K562 treated with DMSO at 1 percent for 48 hours (cell line): ENCODE measurements around the gene ENKD1. TPM values are rescaled to one million over a fixed set of nuclear protein-coding genes. Genes with fewer than 3 reads are reported as not detected.

ENCODE experiments used
- total RNA-seq: library from RNA; unstranded; fragments of 300-600 nt; gene quantifications from 2 replicates; pipeline ENCODE4 v1.2.3, GENCODE V29; 2022; ENCODE audit warnings: low replicate concordance; ENCODE audit errors: extremely low read depth

ENKD1 gene
- not detected in 2 replicates for total RNA-seq

GRCh38 chr16:67666559-67667452, at the start of gene ENKD1, which contains the start of gene C16orf86:
ENKD1 (minus strand) TSS chr16:67666750; CDS start chr16:67666442, 308 bp downstream.
C16orf86 (plus strand) TSS chr16:67666814; CDS start chr16:67666971, 157 bp downstream.

GRCh38 chr16:67660564-67661028, 6.0 kb downstream of the ENKD1 start, which contains the start of gene PARD6A:
PARD6A (plus strand) TSS chr16:67660960; CDS start chr16:67661039, 79 bp downstream.

GRCh38 chr16:67659675-67660563, 6.6 kb downstream of the ENKD1 start, which contains the start of gene ACD:
ACD (minus strand) TSS chr16:67660260; CDS start chr16:67660220, 40 bp downstream.

Other genes with a start within 250 kb of the ENKD1 start
- not detected in 2 replicates for gene HSD11B2, start 235.6 kb downstream of the ENKD1 start, total RNA-seq
- not detected in 2 replicates for gene ATP6V0D1, start 185.6 kb downstream of the ENKD1 start, total RNA-seq
- not detected in 2 replicates for gene AGRP, start 183.2 kb downstream of the ENKD1 start, total RNA-seq
- gene RIPOR1, start 137.9 kb downstream of the ENKD1 start, total RNA-seq, result not detected in 2 replicates
- not detected in 2 replicates for gene CTCF, start 104.2 kb downstream of the ENKD1 start, total RNA-seq
- not detected in 2 replicates for gene CARMIL2, start 21.6 kb downstream of the ENKD1 start, total RNA-seq
- gene ACD, start 6.5 kb downstream of the ENKD1 start, total RNA-seq, result not detected in 2 replicates
- gene PARD6A, start 5.8 kb downstream of the ENKD1 start, total RNA-seq, result not detected in 2 replicates
- not detected in 2 replicates for gene C16orf86, start 64 bp upstream of the ENKD1 start, total RNA-seq
- gene GFOD2, start 52.6 kb upstream of the ENKD1 start, total RNA-seq, result not detected in 2 replicates
- gene RANBP10, start 139.8 kb upstream of the ENKD1 start, total RNA-seq, result not detected in 2 replicates
- not detected in 2 replicates for gene TSNAXIP1, start 140.1 kb upstream of the ENKD1 start, total RNA-seq
- 250 TPM in 1 of 2 replicates, not detected in the other for gene THAP11, start 175.6 kb upstream of the ENKD1 start, total RNA-seq
- gene NUTF2, start 180.2 kb upstream of the ENKD1 start, total RNA-seq, result not detected in 2 replicates
- gene CENPT, start 180.9 kb upstream of the ENKD1 start, total RNA-seq, result not detected in 2 replicates
- gene EDC4, start 206.3 kb upstream of the ENKD1 start, total RNA-seq, result 278 TPM in 1 of 2 replicates, not detected in the other
- not detected in 2 replicates for gene NRN1L, start 218.1 kb upstream of the ENKD1 start, total RNA-seq
- not detected in 2 replicates for gene PSKH1, start 226.5 kb upstream of the ENKD1 start, total RNA-seq